IMR-90 (cell line): ENCODE results near the gene SPACA6.

ENCODE experiments used
- BHLHE40 ChIP-seq: fragments of 150-350 bp; IDR thresholded peaks from 2 replicates; pipeline ENCODE4 v1.6.1; 2016; ENCODE audit warnings: mild to moderate bottlenecking, low read depth, low read length
- CHD1 ChIP-seq: IDR thresholded peaks from 2 replicates; pipeline ENCODE4 v1.6.1; 2012; ENCODE audit warnings: low read depth, low read length, improper control_type of control experiment
- ELK1 ChIP-seq: fragments of 150-350 bp; IDR thresholded peaks from 2 replicates; pipeline ENCODE4 v1.6.1; 2016; ENCODE audit warnings: low read depth, mild to moderate bottlenecking, low read length, moderate library complexity, borderline replicate concordance
- FOS ChIP-seq: fragments of 150-350 bp; IDR thresholded peaks from 2 replicates; pipeline ENCODE4 v1.6.1; 2016; ENCODE audit warnings: low read depth, low read length
- MAZ ChIP-seq: IDR thresholded peaks from 2 replicates; pipeline ENCODE4 v1.6.1; 2012; ENCODE audit warnings: low read depth, mild to moderate bottlenecking, low read length, improper control_type of control experiment, moderate library complexity, borderline replicate concordance
- MXI1 ChIP-seq: IDR thresholded peaks from 2 replicates; pipeline ENCODE4 v1.6.1; 2012; ENCODE audit warnings: low read depth, mild to moderate bottlenecking, low read length, moderate library complexity, borderline replicate concordance
- POLR2A ChIP-seq: IDR thresholded peaks from 2 replicates; pipeline ENCODE4 v1.6.1; 2012; ENCODE audit warnings: mild to moderate bottlenecking, low read depth, low read length
- RAD21 ChIP-seq: IDR thresholded peaks from 2 replicates; pipeline ENCODE4 v1.6.1; 2012; ENCODE audit warnings: low read length, improper control_type of control experiment
- RCOR1 ChIP-seq: IDR thresholded peaks from 2 replicates; pipeline ENCODE4 v1.6.1; 2012; ENCODE audit warnings: mild to moderate bottlenecking, low read length, improper control_type of control experiment; ENCODE audit not compliant: insufficient replicate concordance
- TF ChIP-seq, protein P1 (sequence below): conservative IDR thresholded peaks from 2 replicates; pipeline ENCODE4 v1.5.1; 2012; ENCODE audit warnings: mild to moderate bottlenecking, low read depth, low read length, improper control_type of control experiment

- TF ChIP-seq, protein P1, sequence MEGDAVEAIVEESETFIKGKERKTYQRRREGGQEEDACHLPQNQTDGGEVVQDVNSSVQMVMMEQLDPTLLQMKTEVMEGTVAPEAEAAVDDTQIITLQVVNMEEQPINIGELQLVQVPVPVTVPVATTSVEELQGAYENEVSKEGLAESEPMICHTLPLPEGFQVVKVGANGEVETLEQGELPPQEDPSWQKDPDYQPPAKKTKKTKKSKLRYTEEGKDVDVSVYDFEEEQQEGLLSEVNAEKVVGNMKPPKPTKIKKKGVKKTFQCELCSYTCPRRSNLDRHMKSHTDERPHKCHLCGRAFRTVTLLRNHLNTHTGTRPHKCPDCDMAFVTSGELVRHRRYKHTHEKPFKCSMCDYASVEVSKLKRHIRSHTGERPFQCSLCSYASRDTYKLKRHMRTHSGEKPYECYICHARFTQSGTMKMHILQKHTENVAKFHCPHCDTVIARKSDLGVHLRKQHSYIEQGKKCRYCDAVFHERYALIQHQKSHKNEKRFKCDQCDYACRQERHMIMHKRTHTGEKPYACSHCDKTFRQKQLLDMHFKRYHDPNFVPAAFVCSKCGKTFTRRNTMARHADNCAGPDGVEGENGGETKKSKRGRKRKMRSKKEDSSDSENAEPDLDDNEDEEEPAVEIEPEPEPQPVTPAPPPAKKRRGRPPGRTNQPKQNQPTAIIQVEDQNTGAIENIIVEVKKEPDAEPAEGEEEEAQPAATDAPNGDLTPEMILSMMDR, result no peak
- TF ChIP-seq RCOR1 (no peak), ELK1 (no peak), MAZ (peak; percentile 53; the same call in 1 of the 2 replicates), RAD21 (no peak), BHLHE40 (no peak), FOS (no peak), POLR2A (no peak), MXI1 (no peak), CHD1 (no peak)
Observed at GRCh38 chr19:51690454-51691073, 2.6 kb upstream of the SPACA6 start.
